Mesodermal cell (in vitro differentiated cells): Measurements from ENCODE around the gene FGA.
"Not testable (repeated sequence)": the region's sequence is repeated elsewhere in the genome, so short reads cannot be mapped to it uniquely, and the experiment has no call there.

Experiments
- H3K27ac ChIP-seq: 2 replicates; pipeline ENCODE4 v1.7.0; 2013; ENCODE audit warnings: mild to moderate bottlenecking, low read depth, low read length, moderate library complexity; ENCODE audit not compliant: severe bottlenecking
- H3K36me3 ChIP-seq: 2 replicates; pipeline ENCODE4 v1.7.1; 2013; ENCODE audit warnings: mild to moderate bottlenecking, low read length, moderate library complexity; ENCODE audit not compliant: control insufficient read depth, insufficient read depth
- H3K4me1 ChIP-seq: one replicate; pipeline ENCODE4 v1.7.1; 2013; ENCODE audit warnings: mild to moderate bottlenecking, low read length; ENCODE audit not compliant: insufficient read depth, control insufficient read depth, poor library complexity, severe bottlenecking
- H3K4me3 ChIP-seq: 2 replicates; pipeline ENCODE4 v1.7.0; 2013; ENCODE audit warnings: low read length, control low read depth, mild to moderate bottlenecking; ENCODE audit not compliant: insufficient read depth, poor library complexity, severe bottlenecking; ENCODE audit errors: extremely low read depth
- H3K9me3 ChIP-seq: 2 replicates; pipeline ENCODE4 v1.7.1; 2013; ENCODE audit warnings: mild to moderate bottlenecking, low read length, moderate library complexity; ENCODE audit not compliant: control insufficient read depth
- WGBS, 2 experiments: methylation state at CpG; one replicate each; pipeline ENCODE4 v1.1.5; 2013; ENCODE audit warnings: missing lambda C conversion rate in 2 of 2; ENCODE audit not compliant: insufficient coverage in 2 of 2; 5-methylcytosine and 5-hydroxymethylcytosine counted together

FGA gene

DNA sequence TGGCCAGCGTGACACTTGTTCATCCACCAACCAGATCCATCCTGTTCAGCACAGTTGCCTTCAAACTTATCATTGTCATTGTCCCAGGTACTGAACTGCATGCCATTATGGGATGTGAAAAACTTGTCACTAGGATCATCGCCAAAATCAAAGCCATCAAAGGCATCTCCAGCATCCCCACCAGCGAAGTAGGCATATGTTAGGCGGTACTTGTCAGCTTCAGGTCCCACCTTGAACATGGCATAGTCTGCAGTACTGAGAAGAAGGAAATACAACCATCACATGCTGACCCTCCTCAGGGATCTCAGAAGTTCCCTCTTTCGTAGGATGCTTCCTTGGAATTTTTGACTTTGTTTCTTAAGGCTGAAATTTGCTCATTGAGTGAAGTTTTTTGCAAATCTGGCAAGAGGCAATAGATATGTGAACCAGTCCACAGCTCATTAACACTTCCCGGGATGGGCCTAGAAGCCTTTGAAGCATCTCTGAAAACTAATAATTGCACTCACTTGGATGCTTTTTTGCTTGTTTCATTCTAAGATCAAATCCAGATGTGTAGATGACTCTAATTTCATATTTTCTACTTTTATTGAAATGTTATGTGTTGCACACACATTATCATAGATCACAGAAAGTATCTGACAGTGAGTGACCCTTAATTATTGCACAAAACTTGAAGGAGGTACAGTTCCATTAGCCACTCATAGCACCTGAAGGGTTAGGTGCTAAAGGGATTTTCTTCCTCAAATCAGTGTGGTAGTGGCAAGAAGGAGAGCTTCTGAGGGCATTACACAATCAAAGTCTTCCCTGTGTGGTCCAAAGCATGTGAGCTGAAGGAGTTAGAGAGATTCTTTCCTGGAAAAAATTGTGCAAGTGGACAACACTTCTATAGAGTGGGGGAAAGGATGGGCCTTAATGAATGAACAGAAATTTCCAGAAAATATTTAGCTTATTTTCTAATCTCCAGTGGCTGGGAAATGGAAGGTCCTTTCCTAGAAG, 16.5 kb upstream of the FGA start:
- Histone ChIP-seq H3K4me1 (no peaks in the 10 kb centered on the region), H3K9me3 (no peaks in the 10 kb centered on the region), H3K4me3 (no peak overlapping the region), H3K36me3 (no peaks in the 10 kb centered on the region), H3K27ac (no peak overlapping the region)
- WGBS, 2 experiments, result 80 to 87% methylated on average over 1 to 3 of the region's 6 CpGs

DNA sequence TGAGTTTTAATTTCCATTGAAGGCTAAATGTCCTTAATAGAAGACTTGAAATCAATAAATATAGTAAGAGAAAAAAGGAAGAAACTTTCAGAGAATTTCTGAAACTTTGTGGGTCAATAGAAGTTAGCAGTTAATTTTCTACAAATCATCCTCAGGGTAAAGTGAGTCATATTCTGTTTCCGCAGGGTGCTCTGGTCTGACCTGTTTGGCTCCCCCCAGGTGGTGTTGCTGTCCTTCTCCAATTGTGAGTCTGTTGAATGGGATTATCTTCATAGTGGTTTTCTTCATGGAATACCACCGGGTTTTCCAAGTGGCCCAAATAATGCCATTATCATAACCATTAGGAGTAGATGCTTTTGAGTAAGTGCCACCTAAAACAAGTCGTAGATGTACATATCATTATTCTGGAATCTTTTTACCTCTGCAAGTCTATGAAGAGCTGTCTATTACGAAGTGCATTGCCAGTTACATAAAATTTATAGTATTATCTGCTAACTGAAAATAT, 14.2 kb upstream of the FGA start:
- Histone ChIP-seq H3K27ac (no peak overlapping the region), H3K4me1 (no peaks in the 10 kb centered on the region), H3K4me3 (no peak overlapping the region), H3K9me3 (no peaks in the 10 kb centered on the region), H3K36me3 (no peaks in the 10 kb centered on the region)
- WGBS, 2 experiments, result no CpG with 5 or more reads among the region's 4 CpGs

DNA sequence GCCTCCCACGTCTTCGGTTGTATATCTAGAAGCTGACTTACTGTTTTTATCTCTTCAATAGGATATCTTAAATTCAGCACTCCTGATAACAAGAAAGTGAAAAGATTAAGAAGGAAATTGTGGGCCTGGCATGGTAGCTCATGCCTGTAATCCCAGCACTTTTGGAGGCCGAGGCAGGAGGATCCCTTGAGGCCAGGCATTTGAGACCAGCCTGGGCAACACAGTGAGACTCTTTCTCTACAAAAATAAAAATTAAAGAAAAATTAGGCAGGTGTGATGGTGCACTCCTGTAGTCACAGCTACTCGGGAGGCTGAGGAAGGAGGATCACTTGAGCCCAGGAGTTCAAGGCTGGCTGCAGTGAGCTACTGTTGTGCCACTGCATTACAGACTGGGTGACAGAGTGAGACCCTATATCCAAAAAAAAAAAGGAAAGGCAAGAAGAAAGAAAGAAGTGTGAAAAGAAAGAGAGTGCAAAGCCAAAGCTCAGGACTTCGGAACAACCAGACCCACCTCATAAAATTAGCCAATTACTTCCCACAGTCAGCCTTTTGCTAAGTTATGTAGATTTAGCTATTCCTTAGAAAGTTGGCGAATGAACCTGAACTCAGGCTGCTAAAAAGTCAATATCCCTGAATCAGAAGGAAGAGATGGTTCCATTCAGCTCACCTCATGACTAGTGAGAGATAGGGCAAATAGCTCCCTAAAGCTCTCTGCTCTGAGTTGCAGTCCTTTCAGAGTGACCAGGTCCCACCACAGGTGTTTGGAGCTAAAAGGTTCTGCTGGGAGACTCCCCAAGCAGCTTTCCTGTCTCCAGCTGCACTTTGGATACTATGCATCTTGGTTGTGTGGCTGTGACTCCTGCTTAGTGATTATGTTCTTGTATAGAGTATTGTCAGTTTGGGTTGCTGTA, 12.7 kb upstream of the FGA start:
- WGBS, 2 experiments, result 83 to 95% methylated on average over 1 to 3 of the region's 6 CpGs
- H3K4me3 ChIP-seq, result no peak overlapping the region
- H3K9me3 ChIP-seq, result no peaks in the 10 kb centered on the region
- no peaks in the 10 kb centered on the region for H3K36me3 ChIP-seq
- H3K27ac ChIP-seq, result no peak overlapping the region
- no peaks in the 10 kb centered on the region for H3K4me1 ChIP-seq

DNA sequence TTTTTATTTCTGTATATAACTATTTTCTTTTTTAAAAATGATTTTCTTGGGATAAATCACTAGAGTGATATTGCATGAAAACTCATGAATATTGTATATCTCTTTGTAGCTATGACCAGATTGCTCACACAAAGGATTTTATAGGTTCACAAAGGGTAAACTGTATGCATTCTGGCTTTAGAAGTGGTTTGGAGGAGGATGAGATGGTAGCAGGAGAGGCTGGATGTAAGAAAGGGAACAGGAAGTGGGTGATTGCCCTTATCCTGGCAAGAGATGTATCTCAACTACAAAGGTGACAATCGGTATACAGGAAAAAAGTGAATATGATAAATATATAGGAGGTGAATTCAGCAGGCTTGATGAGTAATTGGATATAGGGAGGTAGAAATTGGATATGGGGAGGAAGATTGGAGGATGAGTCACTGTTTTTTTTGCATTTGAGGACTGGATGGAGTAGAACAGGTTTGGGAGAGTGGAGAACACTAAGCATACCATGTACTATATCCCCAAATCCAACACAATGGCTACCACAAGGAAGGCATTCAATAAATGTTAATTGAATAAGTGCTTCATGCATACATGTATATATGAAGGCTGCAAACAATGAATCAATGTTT, 12.0 kb upstream of the FGA start:
- H3K4me3 ChIP-seq, result no peak overlapping the region
- no peaks in the 10 kb centered on the region for H3K36me3 ChIP-seq
- H3K4me1 ChIP-seq, result no peaks in the 10 kb centered on the region
- H3K27ac ChIP-seq, result no peak overlapping the region
- H3K9me3 ChIP-seq, result no peaks in the 10 kb centered on the region
- WGBS, 2 experiments, result 90% methylated on average over 1 of the region's 1 CpG; no CpG with 5 or more reads in 1 of the 2 experiments

DNA sequence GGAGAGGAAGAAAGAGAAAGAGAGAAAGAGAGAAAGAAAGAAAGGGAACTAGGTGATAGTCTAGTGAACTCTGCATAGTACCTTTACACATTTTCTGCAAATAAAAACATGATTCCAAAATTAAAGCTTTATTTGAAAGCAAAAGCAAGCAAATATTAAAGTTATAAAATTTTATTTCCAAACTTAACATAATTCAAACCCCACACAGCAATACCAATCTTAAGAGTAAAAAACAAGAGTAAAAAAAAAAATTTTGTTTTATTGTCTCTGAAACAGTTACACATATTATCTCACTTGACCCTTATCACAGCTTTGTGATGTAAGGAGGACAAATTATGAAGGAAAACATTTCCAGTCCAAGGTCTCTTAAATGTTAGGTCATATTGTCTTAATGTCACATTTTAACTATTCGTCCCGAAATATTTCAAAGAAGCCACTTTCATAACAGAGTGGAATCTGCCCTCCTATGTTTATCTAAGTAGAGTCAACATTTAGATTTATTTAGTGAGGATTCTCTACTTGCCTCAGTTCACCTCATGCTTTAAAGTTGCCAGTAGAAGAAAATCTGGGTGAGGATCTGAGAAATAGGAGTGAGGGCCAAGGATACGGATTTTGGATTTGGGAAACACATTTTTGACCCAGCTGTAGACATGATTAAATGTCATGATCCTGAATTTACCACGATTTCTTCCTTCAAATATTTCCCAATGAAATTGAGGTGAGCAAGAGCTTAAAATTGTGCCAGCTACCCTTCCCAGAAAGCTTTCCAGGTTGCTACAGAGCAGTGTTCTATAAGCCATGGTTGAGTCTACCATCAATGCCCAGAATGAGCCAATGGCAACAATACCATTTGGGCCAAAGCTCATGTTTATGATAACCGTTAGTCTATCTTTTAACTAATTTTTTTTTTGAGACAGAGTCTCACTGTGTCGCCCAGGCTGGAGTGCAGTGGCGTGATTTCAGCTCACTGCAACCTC, 7.5 kb upstream of the FGA start:
- Histone ChIP-seq H3K4me3 (no peak overlapping the region), H3K27ac (no peak overlapping the region), H3K36me3 (no peaks in the 10 kb centered on the region), H3K9me3 (no peaks in the 10 kb centered on the region), H3K4me1 (no peaks in the 10 kb centered on the region)
- 78 to 88% methylated on average over 4 of the region's 7 CpGs for WGBS, 2 experiments

DNA sequence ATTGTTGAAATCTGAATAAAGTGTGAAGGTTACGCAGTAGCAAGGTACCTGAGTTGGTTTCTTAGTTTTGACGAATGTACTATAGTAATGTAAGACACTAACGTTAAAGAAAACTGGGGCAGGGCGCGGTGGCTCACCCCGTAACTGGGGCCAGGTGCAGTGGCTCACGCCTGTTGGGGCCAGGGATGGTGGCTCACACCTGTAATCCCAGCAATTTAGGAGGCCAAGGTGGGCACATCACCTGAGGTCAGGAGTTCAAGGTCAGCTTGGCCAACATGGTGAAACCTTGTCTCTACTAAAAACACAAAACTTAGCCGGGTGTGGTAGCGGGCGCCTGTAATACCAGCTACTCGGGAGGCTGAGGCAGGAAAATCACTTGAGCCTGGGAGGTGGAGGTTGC, 6.7 kb upstream of the FGA start:
- not testable (repeated sequence) for H3K9me3 ChIP-seq, H3K4me3 ChIP-seq, H3K4me1 ChIP-seq, H3K36me3 ChIP-seq, H3K27ac ChIP-seq
- 94 to 98% methylated on average over 8 to 10 of the region's 11 CpGs for WGBS, 2 experiments

DNA sequence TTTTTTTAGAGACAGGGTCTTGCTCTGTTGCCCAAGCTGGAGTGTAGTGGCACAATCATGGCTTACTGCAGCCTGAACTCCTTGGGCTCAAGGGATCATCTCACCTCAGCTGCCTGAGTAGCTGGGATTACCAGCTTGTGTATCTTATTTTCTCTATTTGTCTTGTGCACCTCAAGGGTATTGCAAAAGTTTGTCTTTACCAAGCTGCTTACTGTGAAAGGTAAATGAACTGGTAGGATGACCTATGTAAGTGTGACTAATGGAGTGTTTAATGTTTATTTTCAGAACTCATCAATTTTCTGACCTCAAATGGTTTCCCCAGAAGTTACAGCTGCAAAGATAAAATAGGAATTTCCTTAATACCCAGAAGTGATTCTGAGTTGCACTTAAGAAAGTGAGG, 5.3 kb upstream of the FGA start:
- H3K27ac ChIP-seq, result no peak overlapping the region

DNA sequence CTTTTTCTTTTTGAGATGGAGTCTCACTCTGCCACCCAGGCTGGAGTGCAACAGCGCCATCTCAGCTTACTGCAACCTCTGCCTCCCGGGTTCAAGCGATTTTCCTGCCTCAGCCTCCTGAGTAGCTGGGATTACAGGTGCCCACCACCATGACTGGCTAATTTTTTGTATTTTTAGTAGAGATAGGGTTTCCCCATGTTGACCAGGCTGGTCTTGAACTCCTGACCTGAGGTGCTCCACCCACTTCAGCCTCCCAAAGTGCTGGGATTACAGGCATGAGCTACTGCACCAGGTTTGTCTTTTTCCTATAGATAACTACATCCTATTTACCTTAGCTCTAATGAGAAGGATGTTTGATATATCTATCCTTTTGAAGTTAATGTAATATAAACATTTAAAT, 3.8 kb upstream of the FGA start:
- not testable (repeated sequence) for H3K9me3 ChIP-seq, H3K4me3 ChIP-seq, H3K36me3 ChIP-seq, H3K4me1 ChIP-seq, H3K27ac ChIP-seq
- 85 to 100% methylated on average over 2 to 3 of the region's 3 CpGs for WGBS, 2 experiments

More for the DNA sequence above, 5.3 kb upstream of the FGA start:
- no peak overlapping the region for H3K4me3 ChIP-seq
- H3K4me1 ChIP-seq, result no peaks in the 10 kb centered on the region
- no peaks in the 10 kb centered on the region for H3K9me3 ChIP-seq
- no peaks in the 10 kb centered on the region for H3K36me3 ChIP-seq

DNA sequence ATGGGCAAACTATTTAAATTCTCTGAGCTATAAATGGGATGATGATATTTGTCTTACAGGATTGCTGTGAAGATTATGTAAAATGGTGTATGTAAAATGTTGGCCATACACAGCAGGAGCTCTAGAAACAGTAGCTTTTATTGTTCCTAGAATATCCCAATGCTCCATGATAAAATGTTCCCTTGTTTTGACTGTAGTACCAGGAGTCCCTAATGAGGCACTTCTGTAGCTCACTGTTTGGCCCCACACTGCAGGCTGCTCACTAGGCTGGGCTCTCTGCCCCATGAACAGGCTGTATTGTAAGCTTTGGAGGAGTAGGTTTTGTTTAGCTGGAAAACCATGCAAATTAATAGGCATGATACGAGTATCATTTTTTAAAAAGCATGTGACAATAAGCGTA, 3.3 kb upstream of the FGA start:
- no peaks in the 10 kb centered on the region for H3K36me3 ChIP-seq
- no peak overlapping the region for H3K4me3 ChIP-seq
- 64 to 100% methylated on average over 1 to 2 of the region's 2 CpGs for WGBS, 2 experiments
- H3K27ac ChIP-seq, result no peak overlapping the region
- no peaks in the 10 kb centered on the region for H3K4me1 ChIP-seq
- no peaks in the 10 kb centered on the region for H3K9me3 ChIP-seq
